OCI-LY1 (cell line): ENCODE results near the gene PTPRA.

Experiments
- EZH2 ChIP-seq: fragments of 200-600 bp; sonication (generic), shearing (Covaris generic); IDR thresholded peaks from 2 replicates; pipeline ENCODE4 v1.8.0; 2017; ENCODE audit warnings: borderline replicate concordance, mixed run types, mild to moderate bottlenecking, antibody characterized with exemption, low read length, moderate library complexity, mixed read lengths
- TF ChIP-seq, protein P1 (sequence below): fragments of 200-600 bp; sonication (generic), shearing (Covaris generic); IDR thresholded peaks from 2 replicates; pipeline ENCODE4 v1.5.1; 2017; ENCODE audit warnings: mild to moderate bottlenecking, antibody characterized with exemption, low read length, moderate library complexity, mixed read lengths

DNA sequence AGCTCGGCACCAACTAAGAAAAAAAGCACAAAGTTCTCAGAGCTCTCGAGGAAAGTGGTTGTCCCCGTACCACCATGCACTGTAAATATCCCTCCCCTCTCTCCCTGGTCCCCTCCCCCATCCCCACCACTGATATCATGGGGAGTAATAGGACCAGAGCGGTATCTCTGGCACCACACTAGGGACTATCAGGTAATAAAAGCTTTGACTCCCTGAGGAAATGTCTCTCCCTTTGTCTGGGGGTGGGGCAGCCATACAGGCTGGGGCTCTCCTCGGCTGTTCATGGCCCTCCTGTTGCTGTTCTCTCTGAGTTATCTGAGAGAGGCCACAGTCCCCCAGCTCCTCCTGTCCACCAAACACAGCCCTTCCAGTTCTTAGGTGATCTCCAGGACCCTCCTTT, 165.2 kb downstream of the PTPRA start:
- TF ChIP-seq, protein P1, sequence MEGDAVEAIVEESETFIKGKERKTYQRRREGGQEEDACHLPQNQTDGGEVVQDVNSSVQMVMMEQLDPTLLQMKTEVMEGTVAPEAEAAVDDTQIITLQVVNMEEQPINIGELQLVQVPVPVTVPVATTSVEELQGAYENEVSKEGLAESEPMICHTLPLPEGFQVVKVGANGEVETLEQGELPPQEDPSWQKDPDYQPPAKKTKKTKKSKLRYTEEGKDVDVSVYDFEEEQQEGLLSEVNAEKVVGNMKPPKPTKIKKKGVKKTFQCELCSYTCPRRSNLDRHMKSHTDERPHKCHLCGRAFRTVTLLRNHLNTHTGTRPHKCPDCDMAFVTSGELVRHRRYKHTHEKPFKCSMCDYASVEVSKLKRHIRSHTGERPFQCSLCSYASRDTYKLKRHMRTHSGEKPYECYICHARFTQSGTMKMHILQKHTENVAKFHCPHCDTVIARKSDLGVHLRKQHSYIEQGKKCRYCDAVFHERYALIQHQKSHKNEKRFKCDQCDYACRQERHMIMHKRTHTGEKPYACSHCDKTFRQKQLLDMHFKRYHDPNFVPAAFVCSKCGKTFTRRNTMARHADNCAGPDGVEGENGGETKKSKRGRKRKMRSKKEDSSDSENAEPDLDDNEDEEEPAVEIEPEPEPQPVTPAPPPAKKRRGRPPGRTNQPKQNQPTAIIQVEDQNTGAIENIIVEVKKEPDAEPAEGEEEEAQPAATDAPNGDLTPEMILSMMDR = no peak
- no peak for TF ChIP-seq EZH2
